ENCODE data around the gene LRRC41. TPM values are rescaled to one million over a fixed set of nuclear protein-coding genes. Genes with fewer than 3 reads are reported as not detected.

Gene LRRC41
- total and polyA plus RNA-seq, 2 of the 13 experiments (the other 11 are each of a cell fraction or from before 2014, with no cell fraction given) = 48.1 to 53.6 TPM

GRCh38 chr1:46303872-46304326 lies 483 bp upstream of the LRRC41 start:
- no peak overlapping the region for H2AFZ ChIP-seq (ENCODE audit: low read length)
- no peak for DNase-seq (ENCODE audit: low spot score)
- H3K79me2 ChIP-seq (ENCODE audit: insufficient read depth, low read length) = peaks cover 92% of the 10 kb centered on the region
- in situ Hi-C loops (cut with HindIII; ENCODE audit: extremely low pct_ligation_motif_present, low pct_unique_long_range_greater_than_20kb) = no loop called here
- H3K9ac ChIP-seq (ENCODE audit: insufficient read depth, low read depth, low read length) = peak overlapping the region; percentile 99
- no peaks in the 10 kb centered on the region for H3K9me3 ChIP-seq (ENCODE audit: low read length)
- peak; percentile 4 for ATAC-seq
- peak overlapping the region; percentile 74 for H3K4me2 ChIP-seq (ENCODE audit: low read depth, low read length)
- FAIRE-seq = no peak
- H3K4me1 ChIP-seq (ENCODE audit: insufficient read depth, low read length) = peaks cover 50% of the 10 kb centered on the region
- H3K36me3 ChIP-seq (replicated peaks in 1 of 2; ENCODE audit: control insufficient read depth in 1 of 2, insufficient read depth in 2 of 2, low read length in 2 of 2) = peaks cover 0 to 14% of the 10 kb centered on the region in 2 experiments
- H4K20me1 ChIP-seq (ENCODE audit: insufficient read depth, low read length) = peaks cover 36% of the 10 kb centered on the region
- H3K27ac ChIP-seq (ENCODE audit: extremely low read length, insufficient read depth, low read length) = peak overlapping the region; percentile 96
- 2% methylated on average over 12 of the region's 14 CpGs for WGBS (ENCODE audit: low lambda C conversion rate)
- peak overlapping the region; percentile 93 to 100 (median 96) for H3K4me3 ChIP-seq (replicated peaks in 1 of 3; ENCODE audit: insufficient read depth in 1 of 3, low read depth in 2 of 3, low read length in 3 of 3)
- POLR2A ChIA-PET = interaction anchor here (1.1 to 2.8 kb wide), 8 partner anchors 9 to 79 kb away, joined by 3 to 21 read pairs (median 6); partner anchors contain the start of genes NSUN4 and RAD54L
- BruUV-seq (replicated peaks) = TSS peak; percentile 87
- CTCF ChIA-PET (ENCODE audit: low intra/inter-chr PET ratio, low total read pairs) = no interaction called here
- intact Hi-C loops (cut with micrococcal nuclease; ENCODE audit: unreplicated experiment) = loop anchor here (2.0 to 5.0 kb wide), 2 partner anchors 37 to 57 kb away; partner anchors contain the start of genes NSUN4 and RAD54L
- H3K27me3 ChIP-seq (ENCODE audit: control insufficient read depth in 1 of 2, insufficient read depth in 2 of 2, low read length in 2 of 2) = peaks cover 0 to 4% of the 10 kb centered on the region in 2 experiments; a peak in 1 of 5 replicates
- TF ChIP-seq ZC3H13 (CRISPR knock-in tag; IDR thresholded peaks at IDR 0.05) = no peak
- peak; percentile 2; the same call in 1 of the 2 replicates for TF ChIP-seq RXRB (CRISPR knock-in tag; IDR thresholded peaks at IDR 0.05; ENCODE audit: borderline replicate concordance)
- TF ChIP-seq MAFG (CRISPR knock-in tag; IDR thresholded peaks at IDR 0.05) = no peak
- 0 out of 2 replicates have a peak, but pooled peaks have one; percentile 12 for TF ChIP-seq ZNF770 (CRISPR knock-in tag; IDR thresholded peaks at IDR 0.05)
- 0 out of 2 replicates have a peak, but pooled peaks have one; percentile 47 for TF ChIP-seq SP140L (CRISPR knock-in tag; IDR thresholded peaks at IDR 0.05; ENCODE audit: borderline replicate concordance)
- 0 out of 2 replicates have a peak, but pooled peaks have one; percentile 18 for TF ChIP-seq ZBTB26 (CRISPR knock-in tag; IDR thresholded peaks at IDR 0.05; ENCODE audit: borderline replicate concordance)
- no peak for TF ChIP-seq ZNF34 (CRISPR knock-in tag; IDR thresholded peaks at IDR 0.05; ENCODE audit: borderline replicate concordance)
- TF ChIP-seq ZNF609 (CRISPR knock-in tag; IDR thresholded peaks at IDR 0.05; ENCODE audit: borderline replicate concordance) = no peak
- TF ChIP-seq FOXA3 (CRISPR knock-in tag; IDR thresholded peaks at IDR 0.05) = 0 out of 2 replicates have a peak, but pooled peaks have one; percentile 1
- peak; percentile 57 for TF ChIP-seq KDM5A (IDR thresholded peaks at IDR 0.05; ENCODE audit: borderline replicate concordance, low read length)
- 0 out of 2 replicates have a peak, but pooled peaks have one; percentile 21 for TF ChIP-seq AFF4 (CRISPR knock-in tag; IDR thresholded peaks at IDR 0.05)
